ENCODE data around the gene SRGN.

DNA sequence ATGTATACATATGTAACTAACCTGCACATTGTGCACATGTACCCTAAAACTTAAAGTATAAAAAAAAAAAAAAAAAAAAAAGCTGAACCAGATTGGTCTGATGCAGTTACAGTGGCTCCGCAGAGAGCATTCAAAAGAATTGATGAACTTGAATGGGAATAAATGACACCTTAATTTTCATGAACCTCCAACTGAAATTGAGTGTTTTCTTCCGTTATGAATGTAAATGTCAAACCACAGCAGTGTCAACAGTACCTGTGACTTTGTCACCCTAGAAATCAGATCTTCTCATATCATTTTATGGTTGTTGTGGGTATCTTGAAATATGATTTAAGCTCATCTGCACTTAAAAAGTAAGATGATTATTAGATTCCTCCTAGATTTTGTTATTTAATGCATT is 32.7 kb upstream of the SRGN start:
- TF ChIP-seq, protein P1, sequence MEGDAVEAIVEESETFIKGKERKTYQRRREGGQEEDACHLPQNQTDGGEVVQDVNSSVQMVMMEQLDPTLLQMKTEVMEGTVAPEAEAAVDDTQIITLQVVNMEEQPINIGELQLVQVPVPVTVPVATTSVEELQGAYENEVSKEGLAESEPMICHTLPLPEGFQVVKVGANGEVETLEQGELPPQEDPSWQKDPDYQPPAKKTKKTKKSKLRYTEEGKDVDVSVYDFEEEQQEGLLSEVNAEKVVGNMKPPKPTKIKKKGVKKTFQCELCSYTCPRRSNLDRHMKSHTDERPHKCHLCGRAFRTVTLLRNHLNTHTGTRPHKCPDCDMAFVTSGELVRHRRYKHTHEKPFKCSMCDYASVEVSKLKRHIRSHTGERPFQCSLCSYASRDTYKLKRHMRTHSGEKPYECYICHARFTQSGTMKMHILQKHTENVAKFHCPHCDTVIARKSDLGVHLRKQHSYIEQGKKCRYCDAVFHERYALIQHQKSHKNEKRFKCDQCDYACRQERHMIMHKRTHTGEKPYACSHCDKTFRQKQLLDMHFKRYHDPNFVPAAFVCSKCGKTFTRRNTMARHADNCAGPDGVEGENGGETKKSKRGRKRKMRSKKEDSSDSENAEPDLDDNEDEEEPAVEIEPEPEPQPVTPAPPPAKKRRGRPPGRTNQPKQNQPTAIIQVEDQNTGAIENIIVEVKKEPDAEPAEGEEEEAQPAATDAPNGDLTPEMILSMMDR (IDR thresholded peaks at IDR 0.05): no peak
- no peak for TF ChIP-seq POLR2A (IDR thresholded peaks at IDR 0.05)

All from suprapubic skin (tissue), 3 donors.